Adipose tissue (tissue), 3 donors: ENCODE data around the gene DNAJB9. TPM values are rescaled to one million over a fixed set of nuclear protein-coding genes. Genes with fewer than 3 reads are reported as not detected.
"Not testable (repeated sequence)": the region's sequence is repeated elsewhere in the genome, so short reads cannot be mapped to it uniquely, and the experiment has no call there.

Experiments used
- H3K27ac ChIP-seq: one replicate; pipeline ENCODE4 v1.5.1; 2013; ENCODE audit warnings: low read depth, low read length
- WGBS, 3 donors: extraction: QIAGEN DNeasy Blood & Tissue Kit; methylation state at CpG; one replicate each; pipeline ENCODE4 v1.1.7; 2013; 5-methylcytosine and 5-hydroxymethylcytosine counted together
- polyA plus RNA-seq, 3 donors: library from polyadenylated mRNA; stranded (reverse); fragments of 200-250 nt; gene quantifications; one replicate each; pipeline ENCODE4 v1.2.3, GENCODE V29; 2013
- donor health status: healthy with polysubstance abuse.
- donor health status: Bipolar disorder and iron deficiency.
- donor health status: healthy.

DNAJB9 gene
- 10 to 100 TPM; 17.1 to 49.3 (median 18.5) TPM for polyA plus RNA-seq

GRCh38 chr7:108569381-108570145, at the start of gene DNAJB9, which contains the start of gene THAP5:
DNAJB9 (plus strand) TSS chr7:108569874; CDS start chr7:108571727, 1,853 bp downstream.
THAP5 (minus strand) TSS chr7:108569706; CDS start chr7:108569569, 137 bp downstream.
- WGBS, 3 donors, result 0 to 1% (median 0%) methylated on average over 65 of the region's 65 CpGs
- peak within 1 kb of the TSS; percentile 93 for H3K27ac ChIP-seq

DNA sequence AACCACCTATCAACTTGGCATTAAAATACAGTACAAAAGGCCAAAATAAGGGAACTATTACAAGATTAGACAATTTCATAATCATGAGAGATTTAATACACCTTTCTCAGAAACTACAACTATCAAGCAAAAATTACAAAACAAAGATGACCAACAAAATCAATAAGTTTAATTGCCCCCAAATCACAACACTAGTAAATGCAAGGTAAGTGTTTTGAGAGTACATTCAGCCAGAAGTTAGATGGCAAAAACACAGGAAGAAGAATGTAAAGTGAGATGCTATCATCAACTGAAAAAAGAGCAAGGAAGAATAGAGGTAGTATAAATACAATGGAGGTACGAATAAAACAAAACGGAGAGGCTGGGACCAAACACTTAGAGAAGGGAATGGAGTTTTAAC, 46.9 kb upstream of the DNAJB9 start:
- H3K27ac ChIP-seq, result no peak overlapping the region
- 73 to 92% (median 89%) methylated on average over 2 of the region's 2 CpGs for WGBS, 3 donors

GRCh38 chr7:108525327-108525984, 44.2 kb upstream of the DNAJB9 start:
- H3K27ac ChIP-seq, result peak overlapping the region; percentile 100
- 0 to 2% (median 0%) methylated on average over 20 to 22 of the region's 22 CpGs for WGBS, 3 donors

DNA sequence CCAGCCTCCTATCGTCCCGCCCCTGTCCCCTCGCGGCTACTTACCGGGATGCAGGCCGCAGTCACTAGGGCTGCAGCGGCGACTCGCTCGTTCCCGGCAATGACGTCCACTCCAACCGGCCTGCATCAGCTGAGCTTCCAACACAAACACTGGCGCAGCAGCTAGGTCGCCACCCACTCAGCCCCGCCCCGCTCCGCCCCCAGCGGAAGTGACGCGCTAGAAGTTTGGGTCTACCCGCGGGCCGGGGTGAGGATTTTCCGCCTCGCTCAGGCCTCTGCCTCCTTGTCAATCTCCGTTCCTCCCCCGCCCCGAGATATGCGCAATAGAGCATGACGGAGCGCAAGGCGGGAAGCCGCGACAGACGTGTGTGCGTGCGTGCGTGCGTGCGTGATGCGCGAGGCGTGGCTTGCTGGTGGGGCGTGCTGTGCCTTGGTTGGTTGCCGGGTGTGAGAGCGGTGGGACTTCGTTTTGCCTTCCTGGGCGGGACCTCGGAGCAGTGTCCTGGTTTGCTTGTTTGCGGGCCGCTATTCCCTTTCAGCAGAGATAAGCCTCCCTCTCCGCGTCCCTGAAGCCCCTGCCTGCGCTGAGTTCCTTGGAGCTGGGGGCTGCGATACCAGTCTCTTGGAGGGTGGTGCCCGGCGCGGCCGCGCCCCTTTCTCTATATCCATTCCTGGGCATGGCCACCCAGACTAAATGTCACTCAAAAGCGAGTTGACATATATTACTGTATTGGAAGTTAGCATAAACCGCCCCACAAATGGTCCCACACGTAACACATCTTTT, 43.5 kb upstream of the DNAJB9 start, which contains the start of gene PNPLA8:
Gene PNPLA8, minus strand, starts transcription at position 151 of the 783 bp plus-strand sequence. CDS start 10,644 bp downstream, outside the sequence.
- whole genome bisulfite sequencing, 3 donors, result 0% methylated on average over 59 to 64 of the region's 64 CpGs
- H3K27ac ChIP-seq, result peak within 1 kb of the TSS; percentile 100

- H3K27ac ChIP-seq, result peak overlapping the region; percentile 2
- WGBS, 3 donors, result 6 to 15% (median 10%) methylated on average over 3 of the region's 3 CpGs
Measured at GRCh38 chr7:108526768-108527017, 43.0 kb upstream of the DNAJB9 start.

GRCh38 chr7:108528183-108528712, 41.4 kb upstream of the DNAJB9 start:
- H3K27ac ChIP-seq, result no peak overlapping the region

DNA sequence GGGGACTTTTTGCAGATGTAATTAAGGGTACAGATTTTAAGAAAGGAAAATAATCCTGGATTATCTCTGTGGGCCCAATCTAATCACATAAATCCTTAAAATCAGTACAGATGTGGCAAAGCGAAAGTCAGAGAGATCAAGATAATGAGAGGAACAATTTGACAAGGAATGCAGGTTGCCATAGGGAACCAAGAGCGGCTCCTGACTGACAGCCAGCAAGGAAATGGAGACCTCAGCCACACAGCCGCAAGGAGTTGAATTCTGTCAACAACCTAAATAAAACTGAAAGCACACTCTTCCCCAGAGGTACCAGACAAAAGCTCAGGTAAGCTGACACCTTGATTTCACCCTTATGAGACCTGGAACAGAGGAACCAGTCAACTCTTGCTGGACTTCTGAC, 40.3 kb upstream of the DNAJB9 start:
- no peak overlapping the region for H3K27ac ChIP-seq
- WGBS, 3 donors, result 80 to 86% (median 81%) methylated on average over 3 of the region's 3 CpGs

More at GRCh38 chr7:108528183-108528712, 41.4 kb upstream of the DNAJB9 start:
- WGBS, 3 donors, result 88 to 95% (median 93%) methylated on average over 6 of the region's 6 CpGs

- 92 to 99% (median 98%) methylated on average over 3 of the region's 3 CpGs for WGBS, 3 donors
- no peak overlapping the region for H3K27ac ChIP-seq
Measured at GRCh38 chr7:108533712-108534111, 36.0 kb upstream of the DNAJB9 start.

GRCh38 chr7:108535257-108535656, 34.4 kb upstream of the DNAJB9 start:
- 42 to 70% (median 54%) methylated on average over 5 of the region's 5 CpGs for WGBS, 3 donors
- H3K27ac ChIP-seq, result no peak overlapping the region

- 39 to 71% (median 45%) methylated on average over 1 of the region's 1 CpG for WGBS, 3 donors
- no peak overlapping the region for H3K27ac ChIP-seq
Measured at GRCh38 chr7:108535744-108536143, 33.9 kb upstream of the DNAJB9 start.

DNA sequence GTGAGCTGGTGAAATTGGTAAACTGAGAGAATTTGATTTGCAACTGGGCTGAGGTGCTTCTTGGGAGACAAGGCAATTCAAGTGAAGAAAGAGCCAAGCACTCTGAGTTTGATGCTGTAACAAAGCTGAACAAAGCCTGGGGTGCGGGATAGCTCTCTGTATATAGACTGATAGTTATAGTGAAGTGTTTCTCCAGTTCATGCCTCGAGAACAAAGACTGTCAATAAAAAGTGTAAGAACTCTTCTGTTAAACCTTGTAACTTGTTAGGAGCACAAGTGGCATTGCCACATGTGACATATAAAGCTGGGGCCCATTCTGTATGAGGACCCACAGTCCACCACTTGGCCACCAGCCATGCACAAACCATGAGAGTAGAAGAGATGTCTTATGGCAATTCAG, 32.4 kb upstream of the DNAJB9 start:
- 87 to 89% (median 87%) methylated on average over 2 of the region's 2 CpGs for WGBS, 3 donors
- no peak overlapping the region for H3K27ac ChIP-seq

GRCh38 chr7:108538236-108538635, 31.4 kb upstream of the DNAJB9 start:
- 40 to 82% (median 43%) methylated on average over 2 of the region's 2 CpGs for WGBS, 3 donors
- H3K27ac ChIP-seq, result not testable (repeated sequence)

DNA sequence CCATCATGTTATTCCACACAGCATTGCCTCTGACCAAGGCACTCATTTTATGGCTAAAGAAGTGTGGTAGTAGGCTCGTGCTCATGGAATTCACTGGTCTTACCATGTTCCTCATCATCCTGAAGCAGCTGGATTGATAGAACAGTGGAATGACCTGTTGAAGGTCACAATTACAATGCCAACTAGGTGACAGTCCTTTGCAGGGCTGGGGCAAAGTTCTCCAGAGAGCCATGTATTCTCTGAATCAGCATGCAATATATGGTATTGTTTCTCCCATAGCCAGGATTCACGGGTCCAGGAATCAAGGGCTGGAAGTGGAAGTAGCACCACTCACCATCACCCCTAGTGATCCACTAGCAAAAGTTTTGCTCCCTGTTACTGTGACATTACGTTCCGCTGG, 31.0 kb upstream of the DNAJB9 start:
- WGBS, 3 donors, result 93 to 96% (median 95%) methylated on average over 4 of the region's 4 CpGs

DNA sequence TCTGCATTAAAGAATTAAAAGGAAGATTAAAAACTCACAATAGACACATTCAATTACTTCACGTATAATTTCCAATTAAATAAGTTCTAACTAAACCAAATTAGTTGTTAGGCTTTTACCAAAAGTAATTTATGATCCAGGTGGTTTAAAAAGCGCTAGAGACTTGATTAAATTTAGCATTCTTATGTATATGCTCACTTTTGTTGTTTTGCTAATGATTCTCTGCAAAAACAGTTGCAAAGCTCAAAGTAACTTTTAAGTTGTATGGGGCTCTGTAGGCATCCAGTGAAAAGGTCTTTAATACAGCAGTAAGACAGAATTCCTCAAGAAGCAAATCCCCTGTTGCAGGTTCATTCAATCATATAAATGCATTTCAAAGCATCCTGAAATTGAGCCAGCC, 28.2 kb upstream of the DNAJB9 start:
- WGBS, 3 donors, result 74 to 92% (median 81%) methylated on average over 2 of the region's 2 CpGs
- no peak overlapping the region for H3K27ac ChIP-seq

More for the DNA sequence above, 31.0 kb upstream of the DNAJB9 start:
- H3K27ac ChIP-seq, result not testable (repeated sequence)

- WGBS, 3 donors, result 69 to 84% (median 83%) methylated on average over 2 of the region's 2 CpGs
- H3K27ac ChIP-seq, result not testable (repeated sequence)
Measured at GRCh38 chr7:108548141-108548896, 21.4 kb upstream of the DNAJB9 start.

DNA sequence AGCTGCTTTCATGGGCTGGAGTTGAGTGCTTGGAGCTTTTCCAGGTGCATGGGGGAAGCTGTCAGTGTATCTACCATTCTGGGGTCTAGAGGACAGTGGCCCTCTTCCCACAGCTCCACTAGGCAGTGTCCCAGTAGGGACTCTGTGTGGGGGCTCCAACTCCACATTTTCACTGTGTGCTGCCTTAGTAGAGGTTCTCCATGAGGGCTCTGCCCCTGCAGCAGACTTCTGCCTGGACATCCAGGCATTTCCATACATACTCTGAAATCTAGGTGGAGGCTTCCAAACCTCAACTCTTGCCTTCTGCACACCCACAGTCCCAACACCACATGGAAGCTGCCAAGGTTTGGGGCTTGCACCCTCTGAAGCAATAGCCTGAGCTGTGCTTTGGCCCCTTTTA, 13.0 kb upstream of the DNAJB9 start:
- not testable (repeated sequence) for H3K27ac ChIP-seq

DNA sequence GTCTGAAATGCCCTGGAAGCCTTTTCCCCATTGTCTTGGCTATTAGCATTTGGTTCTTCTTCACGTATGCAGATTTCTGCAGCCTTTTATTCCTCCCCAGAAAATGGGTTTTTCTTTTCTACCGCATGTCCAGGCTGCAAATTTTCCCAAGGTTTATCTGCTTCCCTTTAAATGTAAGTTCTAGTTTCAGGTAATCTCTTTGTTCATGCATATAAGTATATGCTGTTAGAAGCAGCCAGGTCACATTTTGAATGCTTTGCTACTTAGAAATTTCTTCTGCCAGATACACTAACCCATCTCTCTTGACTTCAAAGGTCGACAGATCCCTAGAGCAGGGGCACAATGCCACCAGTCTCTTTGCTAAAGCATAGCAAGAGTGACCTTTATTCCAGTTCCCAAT, 12.5 kb upstream of the DNAJB9 start:
- H3K27ac ChIP-seq, result no peak overlapping the region
- WGBS, 3 donors, result 96 to 100% (median 97%) methylated on average over 3 of the region's 3 CpGs

DNA sequence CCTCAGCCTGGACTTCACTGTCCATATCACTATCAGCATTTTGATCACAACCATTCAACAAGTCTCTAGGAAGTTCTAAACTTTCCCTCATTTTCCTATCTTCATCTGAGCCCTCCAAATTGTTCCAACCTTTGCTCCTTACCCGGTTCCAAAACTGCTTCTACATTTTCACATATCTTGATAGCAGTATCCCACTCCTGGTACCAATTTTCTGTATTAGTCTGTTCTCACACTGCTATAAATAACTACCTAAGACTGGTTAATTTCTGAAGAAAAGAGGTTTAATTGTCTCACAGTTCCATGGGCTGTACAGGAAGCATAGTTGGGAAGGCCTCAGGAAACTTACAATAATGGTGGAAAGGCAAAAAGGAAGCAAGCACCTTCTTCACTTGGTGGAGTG, 12.1 kb upstream of the DNAJB9 start:
- H3K27ac ChIP-seq, result no peak overlapping the region
- 94 to 97% (median 96%) methylated on average over 1 of the region's 1 CpG for WGBS, 3 donors
